ENCODE data around the gene ZBTB46. TPM values are rescaled to one million over a fixed set of nuclear protein-coding genes. Genes with fewer than 3 reads are reported as not detected.
"Not testable (repeated sequence)": the region's sequence is repeated elsewhere in the genome, so short reads cannot be mapped to it uniquely, and the experiment has no call there.

ZBTB46 gene
- total RNA-seq, 1 experiment from 2014 or later = 18.9 TPM

GRCh38 chr20:63802469-63803240, 28.4 kb downstream of the ZBTB46 start:
- Mint-ChIP-seq H3K27me3 (ENCODE audit: low read depth) (no peaks in the 10 kb centered on the region), H3K4me3 (no peak overlapping the region), H3K36me3 (peaks cover 8% of the 10 kb centered on the region), H3K9me3 (peaks cover 7% of the 10 kb centered on the region), H3K27ac (no peak overlapping the region), H3K4me1 (peaks cover 6% of the 10 kb centered on the region; the same call in 1 of the 2 replicates)
- no peak for DNase-seq (ENCODE audit: low spot score)
- ChIA-PET POLR2A (no interaction called here), CTCF (interaction anchor here (0.7 kb wide), 1 partner anchor 171 kb away, joined by 3 read pairs; no protein-coding TSS in a partner anchor)
- ATAC-seq = no peak
- TF ChIP-seq SP1 (CRISPR knock-in tag; conservative IDR thresholded peaks at IDR 0.05) (no peak), ERG (CRISPR knock-in tag; IDR thresholded peaks at IDR 0.05) (no peak), AFF4 (CRISPR knock-in tag; IDR thresholded peaks at IDR 0.05; ENCODE audit: borderline replicate concordance) (no peak), MAX (CRISPR knock-in tag; IDR thresholded peaks at IDR 0.05) (no peak), ATF3 (CRISPR knock-in tag; conservative IDR thresholded peaks at IDR 0.05) (no peak), GTF2I (CRISPR knock-in tag; conservative IDR thresholded peaks at IDR 0.05) (no peak), TEAD1 (CRISPR knock-in tag; IDR thresholded peaks at IDR 0.05) (no peak)

GRCh38 chr20:63801174-63801573, 29.9 kb downstream of the ZBTB46 start:
- POLR2A ChIA-PET, H3K27ac Mint-ChIP-seq: not testable (repeated sequence)

GRCh38 chr20:63800411-63800810, 30.7 kb downstream of the ZBTB46 start:
- H3K36me3 Mint-ChIP-seq; H3K27ac Mint-ChIP-seq; DNase-seq (ENCODE audit: low spot score); H3K4me1 Mint-ChIP-seq; H3K4me3 Mint-ChIP-seq; POLR2A ChIA-PET; ATAC-seq; H3K27me3 Mint-ChIP-seq (ENCODE audit: low read depth); H3K9me3 Mint-ChIP-seq: not testable (repeated sequence)
- CTCF ChIA-PET = interaction anchor here (1.1 to 1.8 kb wide), 5 partner anchors 9 to 262 kb away, joined by 3 to 10 read pairs (median 5); no protein-coding TSS in a partner anchor

More at GRCh38 chr20:63801174-63801573, 29.9 kb downstream of the ZBTB46 start:
- not testable (repeated sequence) for H3K4me1 Mint-ChIP-seq; H3K9me3 Mint-ChIP-seq; H3K27me3 Mint-ChIP-seq (ENCODE audit: low read depth); ATAC-seq; H3K36me3 Mint-ChIP-seq; H3K4me3 Mint-ChIP-seq; DNase-seq (ENCODE audit: low spot score)
- peak; percentile 60 for TF ChIP-seq NFYB (CRISPR knock-in tag; conservative IDR thresholded peaks at IDR 0.05; ENCODE audit: low read depth)
- CTCF ChIA-PET = interaction anchor here (1.1 to 1.8 kb wide), 4 partner anchors 8 to 263 kb away, joined by 3 to 10 read pairs (median 6); no protein-coding TSS in a partner anchor

- ATAC-seq; H3K9me3 Mint-ChIP-seq; H3K27ac Mint-ChIP-seq; H3K27me3 Mint-ChIP-seq (ENCODE audit: low read depth); H3K4me3 Mint-ChIP-seq; H3K36me3 Mint-ChIP-seq; POLR2A ChIA-PET; DNase-seq (ENCODE audit: low spot score); H3K4me1 Mint-ChIP-seq: not testable (repeated sequence)
- CTCF ChIA-PET = interaction anchor here (0.6 to 1.2 kb wide), 5 partner anchors 10 to 67 kb away, joined by 3 to 5 read pairs (median 3); no protein-coding TSS in a partner anchor
Measured at GRCh38 chr20:63799127-63799526, 31.9 kb downstream of the ZBTB46 start.

GRCh38 chr20:63797175-63797574, 33.9 kb downstream of the ZBTB46 start:
- DNase-seq (ENCODE audit: low spot score); H3K4me1 Mint-ChIP-seq; H3K4me3 Mint-ChIP-seq; H3K27me3 Mint-ChIP-seq (ENCODE audit: low read depth); H3K27ac Mint-ChIP-seq; CTCF ChIA-PET; H3K36me3 Mint-ChIP-seq; POLR2A ChIA-PET; H3K9me3 Mint-ChIP-seq; ATAC-seq: not testable (repeated sequence)
